ENCODE results near the gene RPN2. TPM values are rescaled to one million over a fixed set of nuclear protein-coding genes. Genes with fewer than 3 reads are reported as not detected.

RPN2 gene
- total RNA-seq, 6 donors from 2014 or later: 55.5 to 193 (median 143) TPM

GRCh38 chr20:37205130-37205529, 26.0 kb downstream of the RPN2 start:
- Histone ChIP-seq H3K4me1 (peaks cover 0 to 5% (median 4%) of the 10 kb centered on the region in 4 donors), H3K27me3 (no peaks in the 10 kb centered on the region), H3K9me3 (no peaks in the 10 kb centered on the region), H3K36me3 (peaks cover 44 to 91% (median 70%) of the 10 kb centered on the region in 4 donors), H3K4me3 (no peak overlapping the region), H3K27ac (no peak overlapping the region)
- 77 to 82% methylated on average over 6 of the region's 6 CpGs for WGBS, 2 donors
- DNase-seq (no peak), ATAC-seq (ENCODE audit: low FRiP score in 2 of 2) (no peak)
- no peak for TF ChIP-seq POLR2AphosphoS5 (IDR thresholded peaks at IDR 0.05)
- no peak for TF ChIP-seq POLR2A (IDR thresholded peaks at IDR 0.05)

- DNase-seq (no peak), ATAC-seq (ENCODE audit: low FRiP score in 2 of 2) (no peak)
- H3K4me3 ChIP-seq: no peak overlapping the region
- H3K36me3 ChIP-seq: peaks cover 41 to 91% (median 70%) of the 10 kb centered on the region in 4 donors
- no peak overlapping the region for H3K27ac ChIP-seq
- no peaks in the 10 kb centered on the region for H3K9me3 ChIP-seq
- TF ChIP-seq POLR2AphosphoS5 (IDR thresholded peaks at IDR 0.05) (no peak), EP300 (IDR thresholded peaks at IDR 0.05) (no peak), CTCF (IDR thresholded peaks at IDR 0.05) (no peak), POLR2A (IDR thresholded peaks at IDR 0.05) (no peak)
- H3K27me3 ChIP-seq: no peaks in the 10 kb centered on the region
- WGBS, 2 donors: 78 to 85% methylated on average over 2 of the region's 2 CpGs
- peaks cover 0 to 5% (median 4%) of the 10 kb centered on the region in 4 donors for H3K4me1 ChIP-seq
Measured at GRCh38 chr20:37205794-37206193, 26.7 kb downstream of the RPN2 start.

- DNase-seq: no peak
- Histone ChIP-seq H3K27me3 (no peaks in the 10 kb centered on the region), H3K4me3 (no peak overlapping the region), H3K27ac (no peak overlapping the region), H3K9me3 (no peaks in the 10 kb centered on the region), H3K4me1 (peaks cover 0 to 5% (median 1%) of the 10 kb centered on the region in 4 donors), H3K36me3 (peaks cover 52 to 95% (median 75%) of the 10 kb centered on the region in 4 donors)
- no peak for ATAC-seq (ENCODE audit: low FRiP score in 2 of 2)
- TF ChIP-seq POLR2A (IDR thresholded peaks at IDR 0.05) (no peak), CTCF (IDR thresholded peaks at IDR 0.05) (no peak), EP300 (IDR thresholded peaks at IDR 0.05) (no peak), POLR2AphosphoS5 (IDR thresholded peaks at IDR 0.05) (no peak)
- 96 to 98% methylated on average over 11 of the region's 11 CpGs for WGBS, 2 donors
Measured at GRCh38 chr20:37207171-37207570, 28.0 kb downstream of the RPN2 start.

DNA sequence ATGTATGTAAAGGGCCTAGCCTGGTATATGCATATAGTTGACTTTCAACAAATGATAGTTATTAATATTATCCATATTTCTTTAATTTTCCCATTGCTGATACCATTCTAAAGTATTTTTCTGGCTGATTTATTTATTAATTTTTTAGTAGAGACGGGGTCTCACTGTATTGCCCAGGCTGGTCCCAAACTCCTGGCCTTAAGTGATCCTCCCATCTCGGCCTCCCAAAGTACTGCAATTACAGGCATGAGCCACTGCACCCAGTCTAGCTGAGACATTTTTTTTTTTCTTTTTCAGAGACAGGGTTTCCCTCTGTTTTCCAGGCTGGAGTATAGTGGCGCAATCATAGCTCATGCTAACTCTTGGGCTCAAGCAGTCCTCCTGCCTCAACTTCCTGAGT, 30.1 kb downstream of the RPN2 start:
- DNase-seq (no peak), ATAC-seq (ENCODE audit: low FRiP score in 2 of 2) (no peak)
- H3K36me3 ChIP-seq: peaks cover 47 to 99% (median 81%) of the 10 kb centered on the region in 4 donors
- TF ChIP-seq POLR2A (IDR thresholded peaks at IDR 0.05) (no peak), CTCF (IDR thresholded peaks at IDR 0.05) (no peak), EP300 (IDR thresholded peaks at IDR 0.05) (no peak), POLR2AphosphoS5 (IDR thresholded peaks at IDR 0.05) (no peak)
- H3K27ac ChIP-seq: no peak overlapping the region
- no peak overlapping the region for H3K4me3 ChIP-seq
- 96 to 98% methylated on average over 3 of the region's 3 CpGs for WGBS, 2 donors
- H3K27me3 ChIP-seq: no peaks in the 10 kb centered on the region
- H3K4me1 ChIP-seq: no peaks in the 10 kb centered on the region
- no peaks in the 10 kb centered on the region for H3K9me3 ChIP-seq

GRCh38 chr20:37209661-37210314, 30.7 kb downstream of the RPN2 start:
- no peak for ATAC-seq (ENCODE audit: low FRiP score in 2 of 2)
- DNase-seq: no peak
- H3K36me3 ChIP-seq: peaks cover 41 to 99% (median 80%) of the 10 kb centered on the region in 4 donors
- no peak overlapping the region for H3K4me3 ChIP-seq
- WGBS, 2 donors: 92 to 94% methylated on average over 6 of the region's 6 CpGs
- TF ChIP-seq EP300 (IDR thresholded peaks at IDR 0.05) (no peak), POLR2AphosphoS5 (IDR thresholded peaks at IDR 0.05) (no peak), CTCF (IDR thresholded peaks at IDR 0.05) (no peak), POLR2A (IDR thresholded peaks at IDR 0.05) (no peak)
- H3K4me1 ChIP-seq: no peaks in the 10 kb centered on the region
- H3K9me3 ChIP-seq: no peaks in the 10 kb centered on the region
- no peak overlapping the region for H3K27ac ChIP-seq
- no peaks in the 10 kb centered on the region for H3K27me3 ChIP-seq

Data from upper lobe of left lung (tissue), 6 donors.